ENCODE measurements around the gene KCNIP1. TPM values are rescaled to one million over a fixed set of nuclear protein-coding genes. Genes with fewer than 3 reads are reported as not detected.
"Not testable (repeated sequence)": the region's sequence is repeated elsewhere in the genome, so short reads cannot be mapped to it uniquely, and the experiment has no call there.

KCNIP1 gene
- total RNA-seq, 4 donors from 2014 or later: not detected

DNA sequence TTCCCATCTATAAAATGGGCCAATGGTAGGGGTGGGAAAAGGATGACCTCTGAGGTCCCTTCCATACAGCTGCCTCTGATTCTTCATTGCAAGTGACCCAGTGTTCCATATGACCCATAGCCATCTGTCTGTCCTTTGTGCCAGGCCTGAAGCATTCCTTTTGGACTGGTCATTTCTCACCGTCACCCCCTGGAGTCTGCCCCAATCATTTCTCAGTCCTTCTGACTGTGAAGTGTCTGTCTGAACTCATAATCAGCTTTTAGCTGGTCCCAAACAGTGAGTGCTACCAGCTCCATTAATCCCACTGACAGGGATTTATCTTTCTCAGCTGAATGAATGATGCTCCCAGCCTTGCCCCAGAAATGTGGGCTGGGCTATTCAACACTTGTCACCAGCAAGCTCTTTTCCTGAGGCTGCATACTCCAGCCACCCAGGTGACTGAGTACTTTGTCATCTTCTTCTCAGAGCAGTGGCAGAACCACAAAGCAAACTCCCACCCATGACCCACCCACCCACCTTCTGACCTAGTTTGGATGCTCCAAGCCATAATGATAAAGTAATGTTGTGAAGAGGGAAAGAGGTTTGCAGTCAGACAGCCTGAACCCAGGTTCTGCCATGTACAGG, 37.4 kb downstream of the KCNIP1 start:
- 85 to 92% methylated on average over 1 of the region's 1 CpG for WGBS, 2 donors
- intact Hi-C loops (cut with DNase I; ENCODE audit: low total_unique reads): no loop called here
- TF ChIP-seq, protein P1, sequence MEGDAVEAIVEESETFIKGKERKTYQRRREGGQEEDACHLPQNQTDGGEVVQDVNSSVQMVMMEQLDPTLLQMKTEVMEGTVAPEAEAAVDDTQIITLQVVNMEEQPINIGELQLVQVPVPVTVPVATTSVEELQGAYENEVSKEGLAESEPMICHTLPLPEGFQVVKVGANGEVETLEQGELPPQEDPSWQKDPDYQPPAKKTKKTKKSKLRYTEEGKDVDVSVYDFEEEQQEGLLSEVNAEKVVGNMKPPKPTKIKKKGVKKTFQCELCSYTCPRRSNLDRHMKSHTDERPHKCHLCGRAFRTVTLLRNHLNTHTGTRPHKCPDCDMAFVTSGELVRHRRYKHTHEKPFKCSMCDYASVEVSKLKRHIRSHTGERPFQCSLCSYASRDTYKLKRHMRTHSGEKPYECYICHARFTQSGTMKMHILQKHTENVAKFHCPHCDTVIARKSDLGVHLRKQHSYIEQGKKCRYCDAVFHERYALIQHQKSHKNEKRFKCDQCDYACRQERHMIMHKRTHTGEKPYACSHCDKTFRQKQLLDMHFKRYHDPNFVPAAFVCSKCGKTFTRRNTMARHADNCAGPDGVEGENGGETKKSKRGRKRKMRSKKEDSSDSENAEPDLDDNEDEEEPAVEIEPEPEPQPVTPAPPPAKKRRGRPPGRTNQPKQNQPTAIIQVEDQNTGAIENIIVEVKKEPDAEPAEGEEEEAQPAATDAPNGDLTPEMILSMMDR (IDR thresholded peaks at IDR 0.05): no peak
- TF ChIP-seq POLR2A (IDR thresholded peaks at IDR 0.05): no peak
- peak in 1 of 2 donors; percentile 54 for DNase-seq (ENCODE audit: low spot score in 2 of 2)
- H3K4me3 ChIP-seq (ENCODE audit: low read depth, poor library complexity, severe bottlenecking): no peak overlapping the region

DNA sequence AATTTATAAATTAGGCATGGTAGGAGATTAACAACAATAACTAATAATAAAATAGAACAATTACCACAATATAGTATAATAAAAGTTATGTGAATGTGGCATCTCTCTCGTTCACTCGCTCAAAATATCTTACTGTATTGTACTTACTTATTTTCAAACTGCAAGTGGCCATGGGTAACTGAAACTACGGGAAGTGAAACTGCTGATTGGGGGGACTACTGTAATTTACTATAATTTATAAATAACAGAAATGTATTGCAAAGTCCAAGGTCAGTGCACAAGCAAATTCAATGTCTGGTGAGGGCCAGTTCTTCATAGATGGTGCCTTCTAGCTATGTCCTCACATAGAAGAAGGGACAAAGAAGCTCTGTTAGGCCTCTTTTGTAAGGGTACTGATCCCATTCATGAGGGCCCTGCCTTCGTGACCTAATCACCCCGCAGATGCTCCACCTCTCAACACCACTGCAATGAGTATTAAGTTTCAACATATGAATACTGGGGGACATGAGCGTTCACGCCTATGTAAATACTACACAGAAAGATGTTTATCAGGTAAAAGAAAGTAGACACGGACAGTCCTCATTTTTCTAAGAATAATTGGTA, 39.0 kb downstream of the KCNIP1 start:
- 76 to 86% methylated on average over 8 of the region's 8 CpGs for WGBS, 2 donors
- peak in 1 of 2 donors; percentile 2 for DNase-seq (ENCODE audit: low spot score in 2 of 2)
- no peak overlapping the region for H3K4me3 ChIP-seq (ENCODE audit: low read depth, poor library complexity, severe bottlenecking)
- intact Hi-C loops (cut with DNase I; ENCODE audit: low total_unique reads): no loop called here
- TF ChIP-seq, protein P1 (IDR thresholded peaks at IDR 0.05): no peak
- TF ChIP-seq POLR2A (IDR thresholded peaks at IDR 0.05): no peak

DNA sequence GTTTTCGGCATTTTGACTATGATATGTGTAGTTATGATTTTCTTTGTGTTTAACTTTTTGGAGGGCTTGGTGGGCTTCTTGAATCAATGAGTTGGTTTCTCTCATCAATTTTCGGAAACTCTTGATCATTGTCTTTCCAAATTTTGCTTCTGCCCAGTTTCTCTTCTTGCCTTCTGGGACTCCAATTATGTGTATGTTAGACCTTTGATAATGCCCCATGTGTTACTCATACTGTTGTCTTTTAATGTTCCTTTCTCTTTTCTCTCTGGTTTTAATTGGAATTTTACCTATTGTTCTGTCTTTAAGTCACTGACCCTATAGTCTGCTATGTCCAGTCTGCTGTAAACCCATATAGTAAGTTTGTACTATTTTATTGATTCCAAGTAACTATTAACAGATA, 41.5 kb downstream of the KCNIP1 start:
- 91 to 92% methylated on average over 2 of the region's 2 CpGs for WGBS, 2 donors

DNA sequence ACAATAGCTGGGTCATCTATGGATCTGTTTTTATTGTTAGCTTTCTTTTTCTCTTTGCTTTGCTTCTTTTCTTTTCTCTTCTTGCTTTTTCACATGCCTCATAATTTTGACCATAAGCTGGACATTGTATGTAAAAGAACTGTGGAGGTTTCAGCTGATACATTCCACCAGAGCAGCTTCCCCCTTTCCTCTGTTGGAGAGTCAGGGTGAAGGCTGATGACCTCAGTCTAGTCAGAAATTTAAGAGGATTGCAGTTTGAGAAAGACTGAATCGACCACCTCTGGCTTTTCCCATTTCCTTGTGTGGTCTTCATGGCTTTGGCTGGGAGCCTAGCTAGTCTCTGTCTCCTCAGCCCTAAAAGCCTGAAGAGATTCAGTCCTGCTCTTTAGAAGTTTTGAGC, 42.0 kb downstream of the KCNIP1 start:
- intact Hi-C loops (cut with DNase I; ENCODE audit: low total_unique reads): no loop called here
- TF ChIP-seq POLR2A (IDR thresholded peaks at IDR 0.05): no peak
- TF ChIP-seq, protein P1 (IDR thresholded peaks at IDR 0.05): no peak
- DNase-seq (ENCODE audit: low spot score in 2 of 2): no peak
- WGBS, 2 donors: 68% methylated on average over 1 of the region's 1 CpG
- H3K4me3 ChIP-seq (ENCODE audit: low read depth, poor library complexity, severe bottlenecking): no peak overlapping the region

More for the DNA sequence above, 41.5 kb downstream of the KCNIP1 start:
- no peak overlapping the region for H3K4me3 ChIP-seq (ENCODE audit: low read depth, poor library complexity, severe bottlenecking)
- intact Hi-C loops (cut with DNase I; ENCODE audit: low total_unique reads): no loop called here
- DNase-seq (ENCODE audit: low spot score in 2 of 2): no peak
- TF ChIP-seq, protein P1 (IDR thresholded peaks at IDR 0.05): no peak
- TF ChIP-seq POLR2A (IDR thresholded peaks at IDR 0.05): no peak

DNA sequence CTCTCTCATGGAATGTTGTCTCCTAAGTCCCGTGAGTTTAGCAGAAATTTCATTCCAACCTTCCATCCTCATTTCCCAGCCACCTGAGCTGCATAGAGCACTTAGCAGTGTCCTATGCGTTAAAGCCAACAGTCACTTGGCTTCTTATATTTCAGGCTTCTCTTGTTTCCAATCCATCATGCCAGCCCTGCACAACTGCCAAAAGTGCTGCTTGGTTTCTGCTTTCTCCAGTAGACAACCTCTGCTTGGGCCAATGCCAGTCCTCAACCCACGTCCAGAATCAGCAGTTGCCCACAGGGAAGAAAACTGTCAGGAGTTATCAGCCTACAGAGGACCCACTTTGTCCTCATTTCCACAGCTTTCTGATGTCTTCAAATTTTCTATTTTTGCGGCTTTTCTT, 42.5 kb downstream of the KCNIP1 start:
- intact Hi-C loops (cut with DNase I; ENCODE audit: low total_unique reads): no loop called here
- DNase-seq (ENCODE audit: low spot score in 2 of 2): peak in 1 of 2 donors; percentile 46
- H3K4me3 ChIP-seq (ENCODE audit: low read depth, poor library complexity, severe bottlenecking): no peak overlapping the region
- 49 to 66% methylated on average over 4 of the region's 4 CpGs for WGBS, 2 donors
- TF ChIP-seq, protein P1 (IDR thresholded peaks at IDR 0.05): no peak
- no peak for TF ChIP-seq POLR2A (IDR thresholded peaks at IDR 0.05)

DNA sequence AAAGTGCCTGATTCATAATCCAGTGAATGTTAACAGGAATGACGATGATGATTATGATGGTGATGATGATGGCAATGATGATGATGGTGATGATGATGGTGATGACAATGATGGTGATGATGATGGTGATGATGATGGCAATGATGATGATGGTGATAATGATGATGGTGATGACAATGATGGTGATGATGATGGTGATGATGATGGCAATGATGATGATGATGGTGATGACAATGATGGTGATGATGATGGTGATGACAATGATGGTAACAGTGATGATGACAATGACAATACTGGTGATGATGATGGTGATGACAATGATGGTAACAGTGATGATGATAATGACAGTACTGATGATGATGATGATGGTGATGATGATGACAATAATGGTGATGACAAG, 46.6 kb downstream of the KCNIP1 start:
- H3K4me3 ChIP-seq (ENCODE audit: low read depth, poor library complexity, severe bottlenecking); intact Hi-C loops (cut with DNase I; ENCODE audit: low total_unique reads); DNase-seq (ENCODE audit: low spot score in 2 of 2): not testable (repeated sequence)
- 85 to 87% methylated on average over 1 of the region's 1 CpG for WGBS, 2 donors
